ENCODE results near the gene ZNF423.
"Not testable (repeated sequence)": the region's sequence is repeated elsewhere in the genome, so short reads cannot be mapped to it uniquely, and the experiment has no call there.

The ZNF423 gene

DNA sequence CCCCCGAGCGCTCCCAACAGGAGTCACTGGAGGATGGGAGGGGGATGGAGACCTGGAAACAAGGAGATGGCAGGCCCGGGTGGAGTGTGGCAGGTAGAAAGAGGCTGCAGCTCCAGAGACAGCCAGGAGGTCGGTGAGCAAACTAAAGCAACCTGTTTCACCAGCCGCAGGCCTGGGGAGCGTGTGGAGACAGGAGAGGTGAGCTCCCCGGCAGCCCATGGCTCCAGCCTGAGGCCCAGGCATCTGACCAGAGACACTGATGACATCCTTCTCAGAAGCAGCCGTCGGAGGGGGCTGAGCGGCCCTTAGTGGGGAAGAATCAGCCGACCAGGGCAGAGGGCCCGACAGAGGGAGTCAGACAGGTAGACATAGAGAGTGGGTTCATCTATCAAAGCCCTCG lies 165.1 kb downstream of the ZNF423 start:
- no peak for DNase-seq

DNA sequence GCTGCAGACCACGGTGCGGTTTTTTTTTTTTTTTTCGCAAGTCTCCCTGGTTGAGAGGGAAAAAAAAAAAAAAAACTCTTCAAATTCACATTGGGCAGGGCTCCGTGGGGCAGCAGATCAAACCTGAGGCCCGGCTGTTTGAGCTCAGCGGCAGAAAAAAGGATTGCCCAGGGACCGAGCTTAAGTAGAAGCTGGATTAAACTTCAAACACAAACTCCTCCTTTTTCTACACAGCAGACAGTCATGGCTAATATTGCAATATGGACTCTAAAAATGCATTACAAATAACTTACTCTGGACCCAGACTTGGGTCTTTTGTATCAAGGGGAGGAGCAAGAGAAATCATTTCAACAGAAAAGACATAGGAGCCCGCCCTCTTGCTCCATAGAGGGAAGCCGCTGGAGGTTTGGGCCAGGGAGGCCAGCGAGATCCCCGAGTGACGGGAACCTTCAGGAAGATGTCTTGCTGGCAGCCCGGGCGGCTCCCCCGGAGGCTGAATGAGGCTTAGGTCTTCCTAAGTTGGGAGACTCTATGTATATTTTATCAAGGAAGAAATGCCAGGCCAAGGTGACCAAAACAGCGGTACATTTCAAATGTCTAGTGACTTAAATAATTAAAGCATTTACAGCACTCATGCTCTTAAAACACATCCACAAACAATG lies 167.7 kb downstream of the ZNF423 start:
- DNase-seq = no peak

DNA sequence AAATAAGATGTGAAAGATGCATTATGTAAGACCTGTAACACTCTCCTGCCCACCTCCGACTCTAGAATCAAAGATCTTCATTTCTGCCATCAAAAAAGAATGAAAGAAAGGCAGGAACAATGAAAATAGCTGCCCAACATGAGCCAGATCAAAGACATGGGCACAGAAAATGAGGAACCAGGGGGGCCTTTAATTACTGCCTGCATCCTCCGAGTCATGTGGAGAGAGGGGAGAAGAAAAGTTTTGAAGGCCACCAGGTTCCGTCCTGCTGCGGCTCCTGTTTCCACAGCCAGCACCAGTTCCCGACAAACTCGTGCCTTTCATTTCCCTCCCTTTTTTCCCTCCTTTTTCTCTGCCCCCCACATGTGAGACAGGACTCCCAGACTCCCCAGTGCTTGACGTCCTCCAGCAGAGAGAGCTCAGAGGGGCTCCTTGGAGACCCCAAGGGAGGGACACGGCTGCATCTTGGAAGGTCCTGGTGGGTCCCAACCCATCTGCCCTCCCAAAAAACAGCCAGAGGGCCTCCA lies 168.4 kb downstream of the ZNF423 start:
- no peak for DNase-seq

DNA sequence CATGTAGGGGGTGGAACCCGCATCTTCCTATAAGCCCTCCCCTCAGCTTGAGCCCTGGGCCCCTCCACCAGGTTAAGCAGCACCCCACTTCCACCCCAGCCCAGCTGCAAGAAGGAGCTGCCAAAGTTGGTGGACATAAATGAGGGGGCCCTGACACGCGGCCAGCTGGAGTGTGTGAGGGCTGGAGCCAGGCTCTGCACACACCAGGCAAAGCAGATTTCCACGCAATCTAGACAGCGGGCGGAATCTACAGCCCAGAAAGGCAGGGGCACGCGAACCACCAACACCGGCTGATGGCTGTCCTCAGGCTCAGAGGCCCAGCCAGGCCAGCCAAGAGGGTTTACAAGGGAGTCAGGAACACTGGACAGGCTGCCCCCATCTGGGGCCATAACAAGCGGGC lies 171.2 kb downstream of the ZNF423 start:
- DNase-seq = no peak

DNA sequence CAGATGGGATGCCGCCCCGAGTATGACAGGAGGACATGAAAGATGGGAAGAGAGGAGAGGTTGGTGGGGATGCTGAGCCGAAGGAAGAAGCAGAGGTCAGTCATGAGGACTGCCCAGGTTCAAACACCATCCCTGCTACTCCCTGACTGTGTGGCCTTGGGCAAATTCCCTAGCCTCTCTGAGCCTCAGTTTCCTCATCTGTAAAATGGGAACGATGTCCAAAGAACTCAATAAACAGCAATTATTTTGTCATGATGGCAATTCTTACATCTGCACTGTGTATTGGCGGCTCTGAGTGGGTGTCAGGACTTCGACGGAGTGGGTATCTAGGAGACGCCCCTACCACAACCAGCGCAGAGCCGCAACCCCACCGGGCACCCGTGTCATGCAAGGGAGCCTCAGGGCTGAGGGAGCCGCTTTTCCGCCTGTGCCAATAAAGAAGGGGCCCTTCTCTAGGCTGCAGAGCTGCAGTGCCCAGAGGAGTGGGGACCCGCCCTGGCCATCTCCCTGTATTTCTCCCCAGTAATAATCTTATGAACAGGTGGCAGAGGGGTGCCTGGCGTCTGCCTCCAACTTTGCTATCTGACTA lies 173.2 kb downstream of the ZNF423 start:
- DNase-seq = no peak

DNA sequence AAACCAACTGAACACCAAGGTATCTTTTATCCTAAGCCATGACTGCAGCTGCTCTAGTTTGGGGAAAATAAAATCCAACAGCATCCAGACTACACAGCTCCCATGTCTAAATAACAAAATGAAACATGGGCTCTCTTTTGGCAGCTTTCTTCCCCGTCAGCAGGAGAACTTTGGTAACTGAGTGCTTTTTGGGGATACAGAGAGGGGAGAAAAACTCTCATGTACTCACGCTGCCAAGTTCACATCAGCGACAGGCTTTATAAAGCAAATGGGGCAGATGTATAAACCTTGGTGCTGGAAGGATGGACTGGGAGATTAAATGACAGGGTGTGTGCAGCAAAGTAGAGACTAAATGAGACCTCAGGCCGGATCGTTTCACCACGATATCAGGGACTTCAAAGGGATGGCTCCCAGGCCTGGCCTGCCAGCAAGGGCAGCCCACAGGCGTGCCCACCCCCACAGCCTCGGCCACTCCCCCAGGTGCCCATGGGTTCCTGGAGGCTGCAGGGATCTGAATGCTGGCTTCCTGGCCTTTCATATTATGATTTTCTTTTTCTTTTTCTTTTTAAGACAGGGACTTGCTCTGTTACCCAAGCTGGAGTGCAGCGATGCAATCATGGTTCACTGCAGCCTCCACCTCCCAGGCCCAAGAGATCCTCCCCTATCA lies 174.6 kb downstream of the ZNF423 start:
- no peak for DNase-seq

DNA sequence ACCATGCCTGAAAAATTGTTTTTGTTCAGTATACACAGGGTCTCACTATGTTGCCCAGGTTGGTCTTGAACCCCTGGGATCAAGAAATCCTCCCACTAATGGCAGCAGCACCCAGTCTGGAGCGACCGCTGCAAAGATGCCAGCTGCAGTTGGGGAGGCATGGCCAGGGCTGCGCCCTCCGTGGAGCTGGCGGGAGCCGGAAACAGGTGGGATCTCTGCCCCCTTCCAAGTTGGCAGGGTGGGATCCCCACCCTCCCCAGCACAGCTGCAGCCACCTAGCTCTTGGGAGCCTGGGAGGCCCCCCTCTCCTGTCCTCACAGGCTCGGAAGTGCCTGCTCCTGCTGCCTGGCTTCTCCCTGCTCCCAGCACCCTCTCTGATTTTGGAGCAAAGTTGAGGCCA lies 176.8 kb downstream of the ZNF423 start:
- DNase-seq = no peak

DNA sequence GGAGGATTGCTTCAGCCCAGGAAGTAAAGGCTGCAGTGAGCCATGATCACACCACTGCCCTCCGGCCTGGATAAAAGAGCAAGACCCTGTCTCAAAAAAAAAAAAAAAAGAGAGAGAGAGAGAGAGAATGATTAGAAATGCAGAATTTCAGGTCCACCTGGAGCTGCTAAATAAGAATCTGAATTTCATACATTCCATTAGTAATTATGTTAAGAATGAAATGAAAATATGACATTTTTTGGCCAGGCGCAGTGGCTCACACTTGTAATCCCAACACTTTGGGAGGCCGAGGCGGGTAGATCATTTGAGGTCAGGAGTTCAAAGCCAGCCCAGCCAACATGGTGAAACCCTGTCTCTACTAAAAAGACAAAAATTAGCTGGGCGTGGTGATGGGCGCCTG lies 178.3 kb downstream of the ZNF423 start:
- DNase-seq = not testable (repeated sequence)

DNA sequence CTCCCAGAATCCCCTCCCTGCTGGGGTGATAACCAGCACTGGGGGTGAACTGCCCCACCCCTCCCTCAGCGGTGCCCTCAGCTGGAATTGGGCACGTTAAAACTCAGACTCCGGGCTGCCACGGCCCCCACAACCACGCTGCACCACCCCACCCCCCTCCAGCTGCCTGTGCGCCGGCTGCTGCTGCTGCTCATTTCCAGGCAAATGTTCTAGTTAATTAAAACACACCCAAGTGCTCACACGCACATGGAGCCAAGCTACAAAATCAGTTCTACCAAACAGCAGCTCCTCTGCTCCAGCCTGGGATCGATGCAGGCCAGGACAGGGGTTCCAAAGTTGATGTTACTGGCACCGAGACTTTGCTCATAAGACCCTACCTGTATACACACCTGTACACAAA lies 180.5 kb downstream of the ZNF423 start:
- DNase-seq = no peak

DNA sequence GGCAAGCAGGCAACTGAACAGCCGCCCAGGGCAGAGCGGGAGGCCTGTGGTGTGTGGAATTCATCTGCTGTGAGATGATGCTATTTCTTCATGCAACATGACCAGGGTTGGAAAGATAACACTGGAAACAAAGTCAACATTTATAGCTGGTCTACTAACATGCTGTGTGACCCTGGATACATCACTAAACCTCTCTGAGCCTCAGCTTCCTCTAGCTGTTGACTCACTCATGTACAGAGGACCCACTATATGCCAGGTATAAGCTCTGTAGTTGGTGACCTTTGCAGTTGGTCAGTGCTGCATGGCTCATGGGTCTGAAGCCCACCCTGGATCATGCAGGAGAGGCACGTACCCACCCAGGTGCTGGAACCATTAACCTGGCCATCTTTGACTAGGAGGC lies 180.9 kb downstream of the ZNF423 start:
- DNase-seq = no peak

DNA sequence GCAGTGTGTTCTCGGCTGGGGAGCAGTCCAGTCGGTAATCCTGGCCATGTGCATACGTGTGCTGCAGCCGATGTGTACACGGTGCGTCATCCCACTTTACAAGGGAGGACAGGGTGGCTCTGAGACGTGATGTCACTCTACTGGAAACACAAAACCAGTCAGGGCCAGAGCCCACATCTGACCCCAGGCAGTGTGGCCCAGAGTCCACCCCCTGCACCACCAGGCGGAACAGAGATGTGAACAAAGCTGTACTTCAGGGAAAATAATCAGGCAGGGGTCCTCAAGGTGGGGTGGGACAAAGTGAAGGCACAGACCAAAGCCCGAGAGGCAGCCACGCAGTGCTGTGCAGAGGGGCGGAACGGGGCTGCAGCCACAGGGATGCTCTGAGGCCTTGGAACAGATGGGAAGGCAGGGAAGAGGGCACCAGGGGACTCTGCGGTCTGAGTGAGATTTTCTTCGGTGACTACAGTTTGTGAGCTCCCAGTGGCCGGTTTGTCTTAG lies 181.5 kb downstream of the ZNF423 start:
- DNase-seq = no peak

DNA sequence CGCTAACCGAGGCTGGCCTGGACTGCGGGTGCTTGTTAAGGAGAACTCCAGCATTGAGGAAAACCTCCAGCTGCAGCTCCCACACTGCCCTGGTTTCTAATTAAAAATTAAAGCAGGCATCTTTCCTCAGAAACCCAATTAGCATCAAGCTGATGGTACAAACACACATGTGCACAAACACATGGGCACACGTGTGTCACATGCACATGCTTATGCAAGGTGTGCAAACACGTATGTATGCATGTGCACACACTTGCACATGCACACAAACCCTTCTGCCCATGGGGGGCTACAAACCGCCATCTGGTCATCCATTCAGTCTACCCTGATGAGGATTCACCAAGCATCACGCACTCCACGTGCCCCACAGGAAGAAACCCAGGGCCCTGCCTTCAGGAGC lies 182.5 kb downstream of the ZNF423 start:
- DNase-seq = no peak

DNA sequence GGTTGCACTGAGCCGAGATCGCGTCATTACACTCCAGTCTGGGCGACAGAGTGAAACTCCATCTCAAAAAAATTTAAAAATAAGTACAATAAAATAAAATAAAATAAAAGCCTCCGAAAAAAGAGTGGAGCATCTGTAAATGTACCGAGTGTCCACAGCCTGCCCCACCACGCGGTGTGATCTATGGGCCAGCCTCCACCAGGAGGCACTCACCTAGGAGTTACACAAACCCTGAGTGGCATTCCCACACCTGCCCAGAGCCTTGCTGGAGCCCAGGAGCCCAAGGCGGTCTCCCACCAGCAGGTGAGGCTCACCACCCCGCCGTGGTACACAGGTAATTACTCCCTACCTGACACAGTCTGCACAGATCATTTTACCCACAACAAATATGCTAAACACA lies 183.2 kb downstream of the ZNF423 start:
- no peak for DNase-seq

DNA sequence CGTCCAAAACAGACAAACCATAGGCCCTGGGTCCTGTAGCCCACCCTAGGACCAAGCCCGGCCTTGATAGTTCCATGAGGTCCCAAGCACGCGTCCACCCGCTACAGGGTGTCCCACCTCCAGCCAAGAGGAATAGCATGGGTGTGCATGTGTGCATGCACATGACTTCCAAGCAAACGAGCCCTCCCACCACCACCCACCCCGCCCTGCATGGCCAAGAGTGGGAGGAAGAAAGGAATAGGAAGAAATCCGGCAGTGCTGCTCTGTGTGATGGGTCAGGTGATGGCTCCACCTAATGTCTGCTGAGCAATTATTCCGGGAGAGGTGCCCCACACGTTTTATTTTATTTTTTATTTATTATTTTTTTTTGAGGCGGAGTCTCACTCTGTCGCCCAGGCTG lies 184.6 kb downstream of the ZNF423 start:
- DNase-seq = no peak

DNA sequence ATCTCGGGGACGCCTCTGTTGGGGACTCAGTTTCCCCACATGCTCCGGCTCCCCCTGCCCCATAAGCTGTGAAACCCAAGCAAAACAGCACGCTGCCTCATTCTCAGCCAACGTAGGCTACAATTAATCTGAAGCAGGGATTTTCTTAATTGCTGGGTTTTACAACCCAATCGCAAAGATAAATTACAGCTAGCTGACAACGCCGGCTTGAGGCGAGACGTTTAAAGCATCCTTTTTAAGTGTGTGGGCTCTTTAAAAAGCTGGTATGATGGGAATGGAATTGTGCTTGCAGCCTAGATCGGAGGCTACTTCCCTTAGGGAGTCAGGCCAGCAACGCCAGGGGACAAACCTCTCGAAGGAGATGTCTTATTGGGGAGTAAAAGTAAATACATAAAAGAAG lies 185.3 kb downstream of the ZNF423 start:
- no peak for DNase-seq

DNA sequence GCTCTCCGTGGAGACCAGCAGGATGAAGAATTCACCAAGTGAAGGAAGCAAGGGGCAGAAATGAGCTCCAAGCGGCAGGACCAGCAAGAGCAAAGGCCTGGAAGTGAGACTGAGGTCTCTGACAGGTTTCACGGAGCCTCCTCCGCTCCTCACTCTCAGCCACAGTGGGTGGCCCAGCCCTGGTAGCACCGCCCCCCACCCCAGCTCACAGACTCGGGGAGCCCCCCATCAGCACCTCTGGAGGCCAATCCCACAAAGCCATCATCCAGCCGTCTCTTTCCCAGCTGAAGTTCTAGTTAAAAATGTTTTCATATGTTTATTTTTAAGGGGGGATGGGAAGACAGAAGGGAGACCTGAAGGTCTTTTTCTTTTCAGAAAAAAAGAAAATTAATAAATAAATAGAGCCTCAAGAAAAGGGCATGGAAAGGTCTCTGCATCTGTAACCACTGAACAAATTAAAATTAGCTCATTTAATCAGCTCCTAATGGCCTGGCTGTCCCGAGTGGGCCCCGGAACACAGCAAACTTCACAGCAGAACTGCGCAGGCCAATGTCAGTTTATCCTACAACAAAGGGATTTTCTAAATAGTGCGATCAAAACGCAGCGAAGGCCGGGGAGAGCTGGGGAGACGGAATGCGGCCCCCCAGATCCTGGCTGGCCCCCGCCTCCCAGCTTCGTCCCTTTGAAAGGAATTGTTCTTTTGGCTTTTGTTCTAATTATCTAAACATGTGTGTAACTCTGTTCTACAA lies 190.3 kb downstream of the ZNF423 start:
- DNase-seq = no peak

DNA sequence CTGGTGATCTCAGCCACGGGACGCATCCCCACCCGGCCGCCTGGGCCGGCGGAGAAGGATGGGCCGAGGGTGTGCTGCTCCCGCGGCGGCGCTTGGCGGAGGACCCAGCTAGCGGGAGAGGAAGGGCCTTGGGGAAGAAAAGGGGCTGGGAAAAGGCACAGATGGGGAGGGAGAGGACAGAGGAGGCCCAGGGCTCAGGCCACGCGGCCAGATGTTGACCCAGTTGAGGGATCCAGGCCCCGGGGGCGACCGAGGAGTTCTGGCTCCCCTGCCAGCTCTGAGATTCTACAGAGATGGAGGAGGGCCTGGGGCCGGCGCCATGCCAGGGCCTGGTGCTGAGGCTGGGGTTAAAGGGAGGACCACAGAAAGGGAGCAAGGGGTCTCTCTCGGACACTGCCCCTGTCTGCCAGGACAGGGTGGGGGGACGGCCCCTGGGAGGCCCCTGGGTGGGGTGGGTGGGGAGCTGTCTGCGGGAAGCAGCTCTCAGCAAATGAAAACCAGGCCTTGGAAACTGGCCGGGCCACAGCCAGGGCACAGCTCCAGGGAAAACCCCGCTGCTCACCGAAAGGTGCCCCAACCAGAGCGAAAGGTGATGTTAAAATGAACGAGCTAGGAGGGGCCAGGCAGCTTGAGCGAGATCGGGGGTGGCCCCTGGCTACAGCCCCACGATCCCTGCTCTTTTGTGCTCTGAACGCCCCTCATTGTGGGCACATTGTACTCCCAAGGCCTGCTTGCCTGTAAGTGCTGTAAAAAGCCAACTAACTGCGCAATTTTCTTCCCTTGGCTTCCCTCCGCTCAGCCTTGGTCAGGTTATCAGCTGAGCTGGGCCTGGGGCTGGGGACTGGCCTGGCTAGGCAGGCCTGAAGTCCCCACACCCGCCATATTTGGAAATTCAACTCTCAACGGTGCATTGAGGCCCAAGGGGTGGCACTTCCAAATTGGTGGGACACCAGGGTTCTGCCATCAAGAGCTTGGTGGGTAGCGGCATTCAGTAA lies 191.4 kb downstream of the ZNF423 start:
- no peak for DNase-seq

DNA sequence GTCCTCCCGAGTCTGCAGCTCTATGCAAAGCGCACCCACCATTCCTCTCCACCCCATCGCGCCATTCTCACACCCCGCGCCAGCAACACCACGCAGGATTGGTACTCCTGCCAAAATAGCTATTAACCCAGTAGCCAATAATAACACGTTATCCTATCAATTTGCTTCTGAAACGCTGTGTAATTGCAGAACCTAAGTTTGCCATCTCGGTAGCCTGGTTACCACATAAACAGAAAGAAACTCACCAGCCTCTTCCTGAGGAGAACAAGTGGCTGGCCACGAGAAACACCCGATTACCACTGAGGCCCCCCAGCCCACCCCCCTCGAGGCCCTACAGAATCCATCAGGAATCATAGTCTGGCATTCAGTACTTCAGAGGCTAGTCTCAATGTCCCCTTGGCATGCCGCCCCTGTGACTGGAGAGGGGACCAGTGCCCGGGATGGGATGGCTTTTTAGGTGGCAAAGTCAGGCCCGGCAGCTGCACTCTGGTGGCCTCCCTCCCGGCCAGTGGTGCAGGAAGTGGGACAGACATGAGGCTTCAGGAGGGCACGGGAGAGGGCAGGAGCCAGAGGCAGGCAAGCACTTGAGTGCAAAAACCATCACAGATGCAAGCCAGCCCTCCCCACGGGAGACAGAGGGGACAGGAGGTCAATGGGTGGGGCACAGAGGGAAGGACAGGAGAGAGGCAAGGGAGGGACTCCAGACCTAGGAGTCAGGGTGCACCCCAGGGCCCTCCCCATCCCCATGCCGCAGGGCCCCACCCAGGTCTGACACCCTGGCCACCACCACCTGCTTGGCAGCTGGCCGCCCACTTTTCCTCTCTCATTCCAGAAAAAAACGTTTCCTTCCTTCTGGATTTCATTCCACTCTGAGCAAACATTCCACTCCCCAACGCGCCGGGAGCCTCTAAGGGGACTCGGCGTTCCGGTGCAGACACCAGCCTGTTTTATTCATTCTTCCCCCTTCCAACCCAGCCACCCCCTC lies 192.5 kb downstream of the ZNF423 start:
- DNase-seq = no peak

DNA sequence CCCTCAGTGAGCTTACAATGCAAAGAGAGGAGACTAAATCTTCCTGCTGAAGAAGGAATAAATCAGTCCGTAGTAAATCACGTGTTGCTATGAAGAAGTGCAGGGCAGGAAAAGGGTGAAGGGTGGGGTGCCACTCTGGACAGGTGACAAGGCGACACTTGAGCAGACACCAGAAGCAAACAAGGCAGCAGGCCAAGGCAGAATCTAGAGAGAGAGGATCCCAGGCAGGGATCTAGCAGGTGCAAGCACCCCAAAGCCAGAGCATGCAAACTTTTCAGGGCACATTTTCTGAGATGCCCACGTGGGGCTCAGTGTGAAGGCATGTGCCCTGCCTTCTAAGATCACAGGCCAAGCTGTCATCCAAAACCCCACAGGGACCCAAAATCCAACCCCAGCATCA lies 193.3 kb downstream of the ZNF423 start:
- DNase-seq = no peak

DNA sequence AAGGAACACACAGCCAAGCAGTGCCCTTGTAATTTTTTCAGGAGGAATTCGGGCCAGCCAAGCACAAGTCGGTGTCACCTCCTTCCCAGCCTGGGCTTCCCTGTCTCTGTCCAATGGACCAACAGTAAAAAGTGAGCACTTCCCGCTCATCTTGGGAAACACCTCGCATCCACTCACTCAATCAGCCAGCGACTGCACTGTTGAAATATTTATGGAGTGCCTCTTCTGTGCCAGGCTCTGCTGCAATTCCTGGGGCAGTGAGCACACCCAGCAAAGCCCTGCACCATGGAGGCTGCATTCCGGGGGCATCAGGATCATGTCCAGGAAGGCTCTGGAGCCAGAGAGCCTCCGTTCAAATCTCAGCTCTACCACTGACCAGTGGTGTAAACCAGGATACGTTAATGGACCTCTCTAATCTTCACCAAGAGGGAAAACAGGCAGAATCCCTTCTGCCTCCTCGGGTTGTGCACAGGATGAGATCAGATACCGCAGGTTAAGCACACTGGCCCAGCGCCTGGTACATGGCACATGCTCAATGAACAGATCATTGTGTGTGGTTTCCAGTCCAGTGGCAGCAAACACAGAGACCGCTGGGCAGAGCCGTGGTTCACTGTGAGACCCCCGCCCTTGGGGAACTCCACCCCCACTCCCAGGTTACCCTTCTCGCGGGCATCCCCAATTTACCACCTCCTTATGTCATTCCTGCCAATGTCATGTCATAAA lies 194.3 kb downstream of the ZNF423 start:
- DNase-seq = no peak

Data from stimulated activated CD4-positive, alpha-beta T cell treated with anti-CD3 and anti-CD28 coated beads, Interleukin-2, amount 100 ng/mL, for 24 hours (primary cell).